ENCODE data around the gene C1orf35. TPM values are rescaled to one million over a fixed set of nuclear protein-coding genes. Genes with fewer than 3 reads are reported as not detected.

Gene C1orf35
- total and polyA plus RNA-seq, 9 of the 15 experiments (the other 6 are each of a cell fraction or from before 2014, with no cell fraction given) = 3.2 to 48.7 (median 12.5) TPM

DNA sequence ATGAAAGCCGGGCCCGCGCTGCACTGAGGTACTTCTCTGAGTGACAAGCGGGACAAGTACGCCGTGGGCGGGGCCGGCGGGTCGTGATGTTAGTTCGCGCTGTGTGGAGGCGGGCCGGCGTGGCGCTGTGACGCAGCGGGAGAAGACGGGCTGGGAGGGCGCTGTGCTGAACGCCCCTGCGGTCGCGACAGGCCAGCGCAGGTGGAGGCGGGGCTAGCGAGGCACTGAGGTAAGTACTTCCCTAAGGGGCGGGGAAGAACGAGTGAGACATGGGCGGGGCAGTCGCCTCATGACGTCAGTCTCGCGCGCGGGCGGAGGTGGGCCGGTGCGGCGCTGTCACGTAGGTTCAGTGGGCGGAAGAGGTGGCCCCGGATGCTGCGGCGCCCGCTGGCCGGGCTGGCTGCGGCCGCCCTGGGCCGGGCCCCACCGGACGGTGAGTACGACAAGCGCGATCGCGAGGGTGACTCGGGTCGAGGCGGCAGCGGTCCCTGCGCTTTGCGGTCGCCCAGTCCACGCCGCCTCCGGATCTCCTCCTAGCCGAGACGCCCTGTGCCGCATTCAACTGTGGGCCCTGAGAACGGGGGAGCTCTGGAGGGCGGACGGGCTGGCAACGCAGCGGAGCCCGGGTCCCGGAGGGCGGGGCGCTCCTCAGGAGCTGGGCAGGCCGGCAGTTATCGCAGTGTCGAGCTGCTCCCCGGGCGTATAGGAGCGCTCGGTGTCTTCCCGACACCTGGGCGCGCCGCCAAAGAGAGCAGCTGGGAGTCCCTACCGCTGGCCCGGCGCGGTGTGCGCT is 37.0 kb upstream of the C1orf35 start, which contains the start of gene GUK1 (continued):
- TF ChIP-seq, protein P1, sequence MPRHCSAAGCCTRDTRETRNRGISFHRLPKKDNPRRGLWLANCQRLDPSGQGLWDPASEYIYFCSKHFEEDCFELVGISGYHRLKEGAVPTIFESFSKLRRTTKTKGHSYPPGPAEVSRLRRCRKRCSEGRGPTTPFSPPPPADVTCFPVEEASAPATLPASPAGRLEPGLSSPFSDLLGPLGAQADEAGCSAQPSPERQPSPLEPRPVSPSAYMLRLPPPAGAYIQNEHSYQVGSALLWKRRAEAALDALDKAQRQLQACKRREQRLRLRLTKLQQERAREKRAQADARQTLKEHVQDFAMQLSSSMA (CRISPR knock-in tag; IDR thresholded peaks at IDR 0.05) = peak; percentile 90; the same call in 1 of the 2 replicates
- TF ChIP-seq BCOR (IDR thresholded peaks at IDR 0.05) (peak; percentile 58; the same call in 1 of the 2 replicates), PHF8 (IDR thresholded peaks at IDR 0.05; ENCODE audit: borderline replicate concordance, low read length) (peak; percentile 86), ZFP1 (CRISPR knock-in tag; IDR thresholded peaks at IDR 0.05) (no peak), BRCA1 (IDR thresholded peaks at IDR 0.05) (no peak), BRCA1 (CRISPR knock-in tag; IDR thresholded peaks at IDR 0.05) (no peak), ZNF830 (CRISPR knock-in tag; IDR thresholded peaks at IDR 0.05) (peak; percentile 67; the same call in 1 of the 2 replicates), NCOA2 (IDR thresholded peaks at IDR 0.05; ENCODE audit: partially characterized antibody in 2 of 2) (no peak), CBFB (CRISPR knock-in tag; IDR thresholded peaks at IDR 0.05) (0 out of 2 replicates have a peak, but pooled peaks have one; percentile 42), NFE2L1 (tag; IDR thresholded peaks at IDR 0.05; ENCODE audit: borderline replicate concordance, low read depth) (no peak), TRIM24 (IDR thresholded peaks at IDR 0.05) (peak in 1 of 2 experiments; percentile 65; a peak in 2 of 4 replicates), ETV1 (tag; conservative IDR thresholded peaks at IDR 0.05; ENCODE audit: low read depth) (peak; percentile 51), ZKSCAN1 (IDR thresholded peaks at IDR 0.05; ENCODE audit: low read depth, low read length) (0 out of 2 replicates have a peak, but pooled peaks have one; percentile 6)
- TF ChIP-seq, protein P2, sequence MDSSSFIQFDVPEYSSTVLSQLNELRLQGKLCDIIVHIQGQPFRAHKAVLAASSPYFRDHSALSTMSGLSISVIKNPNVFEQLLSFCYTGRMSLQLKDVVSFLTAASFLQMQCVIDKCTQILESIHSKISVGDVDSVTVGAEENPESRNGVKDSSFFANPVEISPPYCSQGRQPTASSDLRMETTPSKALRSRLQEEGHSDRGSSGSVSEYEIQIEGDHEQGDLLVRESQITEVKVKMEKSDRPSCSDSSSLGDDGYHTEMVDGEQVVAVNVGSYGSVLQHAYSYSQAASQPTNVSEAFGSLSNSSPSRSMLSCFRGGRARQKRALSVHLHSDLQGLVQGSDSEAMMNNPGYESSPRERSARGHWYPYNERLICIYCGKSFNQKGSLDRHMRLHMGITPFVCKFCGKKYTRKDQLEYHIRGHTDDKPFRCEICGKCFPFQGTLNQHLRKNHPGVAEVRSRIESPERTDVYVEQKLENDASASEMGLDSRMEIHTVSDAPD (CRISPR knock-in tag; IDR thresholded peaks at IDR 0.05) = no peak
- TF ChIP-seq, protein P3, sequence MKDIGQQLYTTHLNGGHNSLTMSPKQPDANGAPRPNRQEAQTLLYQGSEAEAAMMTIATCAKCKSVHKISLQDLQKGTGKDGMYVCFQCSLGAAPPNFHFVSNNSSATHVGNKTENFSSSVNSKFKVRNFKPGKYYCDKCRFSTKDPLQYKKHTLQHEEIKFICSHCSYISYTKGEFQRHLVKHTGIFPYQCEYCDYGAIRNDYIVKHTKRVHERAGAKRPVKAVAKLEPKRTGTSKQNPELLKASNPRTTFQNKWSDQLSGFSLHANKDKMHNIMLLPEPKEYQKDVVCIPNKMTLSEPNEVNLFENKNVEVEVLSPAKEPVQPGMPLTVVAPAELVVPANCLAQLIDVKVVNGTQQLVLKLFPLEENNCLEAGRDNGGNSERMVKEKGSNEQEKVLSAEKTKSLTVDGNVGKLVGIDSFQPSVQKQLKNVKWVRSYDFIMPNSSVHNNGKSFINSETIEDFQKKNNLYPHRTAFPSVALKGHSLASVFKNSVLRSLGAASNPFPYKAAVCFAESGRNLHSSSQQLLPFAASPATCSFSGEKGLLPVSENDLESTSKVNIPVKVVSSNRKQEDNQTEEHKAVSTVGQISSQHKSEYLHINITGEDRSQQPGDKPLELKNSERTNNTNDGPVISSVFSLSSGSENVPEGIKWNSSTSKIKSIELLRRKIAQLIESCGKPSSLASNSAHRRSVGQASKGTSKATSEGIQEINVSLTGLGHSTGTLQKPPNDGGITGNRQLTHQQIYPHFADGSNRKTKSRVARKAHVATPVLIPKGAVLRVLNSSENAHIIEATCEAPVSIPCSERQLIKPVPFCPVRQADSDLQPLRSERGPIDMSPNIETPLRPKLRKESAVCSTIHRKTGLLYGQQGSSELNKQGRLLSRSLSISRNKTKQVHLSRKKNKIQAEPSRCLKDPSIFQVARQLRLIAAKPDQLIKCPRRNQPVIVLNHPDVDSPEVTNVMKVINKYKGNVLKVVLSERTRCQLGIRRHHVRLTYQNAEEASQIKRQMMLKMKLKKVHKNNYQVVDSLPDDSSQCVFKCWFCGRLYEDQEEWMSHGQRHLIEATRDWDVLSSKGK (CRISPR knock-in tag; IDR thresholded peaks at IDR 0.05) = no peak
